ENCODE results near the gene GRID2. TPM values are rescaled to one million over a fixed set of nuclear protein-coding genes. Genes with fewer than 3 reads are reported as not detected.

GRID2 gene
- total and polyA plus RNA-seq, 2 of the 4 experiments (the other 2 are of a cell fraction), result under 0.01 TPM; not detected in 1

GRCh38 chr4:93199492-93199891, 895.7 kb downstream of the GRID2 start:
- H3K79me1 ChIP-seq (ENCODE audit: low read depth in 1 of 2, low read length in 2 of 2), result no peaks in the 10 kb centered on the region
- H3K23ac ChIP-seq (ENCODE audit: low read depth, low read length), result no peak overlapping the region
- no peaks in the 10 kb centered on the region for H3K4me1 ChIP-seq (ENCODE audit: control insufficient read depth, insufficient read depth, low read length)
- no CpG with 5 or more reads among the region's 2 CpGs for WGBS, 2 experiments (ENCODE audit: extremely low coverage in 2 of 2, insufficient read length in 1 of 2)
- no peak overlapping the region for H2AFZ ChIP-seq (replicated peaks; ENCODE audit: low read length, poor library complexity)
- H3K4me2 ChIP-seq (ENCODE audit: low read depth, low read length), result no peak overlapping the region
- no peaks in the 10 kb centered on the region; the same call in 1 of the 2 replicates for H3K9me1 ChIP-seq (ENCODE audit: insufficient read depth, low read length)
- CTCF ChIA-PET, result interaction anchor here (0.6 to 1.1 kb wide), 5 partner anchors 40 to 1156 kb away, joined by 3 to 4 read pairs (median 3); no protein-coding TSS in a partner anchor
- no peak overlapping the region for H4K5ac ChIP-seq (ENCODE audit: low read depth, low read length)
- no peak overlapping the region for H2AK9ac ChIP-seq (replicated peaks; ENCODE audit: low read depth, low read length, poor library complexity)
- no TSS peak for BruUV-seq (replicated peaks)
- no peaks in the 10 kb centered on the region for H3K36me3 ChIP-seq (ENCODE audit: control insufficient read depth, insufficient read depth, low read length)
- H3K14ac ChIP-seq (replicated peaks; ENCODE audit: low read depth, low read length), result no peak overlapping the region
- H3K18ac ChIP-seq (ENCODE audit: low read depth, low read length), result no peak overlapping the region
- no peaks in the 10 kb centered on the region for H3K9me3 ChIP-seq (ENCODE audit: control insufficient read depth, insufficient read depth, low read length)
- dilution Hi-C loops (cut with HindIII; ENCODE audit: low sequenced_read_pairs, unreplicated experiment) (no loop called here), in situ Hi-C loops (cut with MboI; ENCODE audit: low sequenced_read_pairs) (no loop called here), intact Hi-C loops (cut with micrococcal nuclease) (loop anchor here (1.0 kb wide), 2 partner anchors 565 to 812 kb away; no protein-coding TSS in a partner anchor)
- no peak overlapping the region for H3K4me3 ChIP-seq (ENCODE audit: insufficient read depth, low read depth, low read length)
- no peak overlapping the region for H3K56ac ChIP-seq (ENCODE audit: extremely low read depth, insufficient read depth, low read length)
- no peak overlapping the region for H2AK5ac ChIP-seq (ENCODE audit: low read depth, low read length)
- DNase-seq, result peak; percentile 29
- no peak overlapping the region for H2BK120ac ChIP-seq (ENCODE audit: low read depth, low read length)
- H3K27ac ChIP-seq (ENCODE audit: insufficient read depth, low read length), result no peak overlapping the region
- H4K91ac ChIP-seq (ENCODE audit: insufficient read depth, low read depth, low read length), result no peak overlapping the region
- H3K9ac ChIP-seq (ENCODE audit: low read depth, low read length), result no peak overlapping the region
- POLR2A ChIA-PET (ENCODE audit: unreplicated experiment), result no interaction called here
- H3K4ac ChIP-seq (ENCODE audit: low read depth, low read length), result no peak overlapping the region
- H2BK20ac ChIP-seq (ENCODE audit: low read depth, low read length), result no peak overlapping the region
- H4K20me1 ChIP-seq (ENCODE audit: insufficient read depth, low read length), result no peaks in the 10 kb centered on the region
- H2BK5ac ChIP-seq (ENCODE audit: low read depth, low read length, poor library complexity, severe bottlenecking), result no peak overlapping the region
- H3K27me3 ChIP-seq (ENCODE audit: control insufficient read depth, insufficient read depth, low read length), result no peaks in the 10 kb centered on the region; the same call in 1 of the 2 replicates
- H4K8ac ChIP-seq (ENCODE audit: low read depth in 2 of 2, low read length in 2 of 2), result no peak overlapping the region
- ATAC-seq (ENCODE audit: low read depth), result peak; percentile 89
- TF ChIP-seq FOS (IDR thresholded peaks at IDR 0.05; ENCODE audit: low read depth, low read length) (no peak), RAD21 (IDR thresholded peaks at IDR 0.05; ENCODE audit: low read length) (peak; percentile 58), MXI1 (IDR thresholded peaks at IDR 0.05; ENCODE audit: borderline replicate concordance, low read depth, low read length) (no peak), RCOR1 (IDR thresholded peaks at IDR 0.05; ENCODE audit: insufficient replicate concordance, low read length) (no peak), SMC3 (IDR thresholded peaks at IDR 0.05; ENCODE audit: low read depth, low read length) (peak; percentile 57), NFE2L2 (IDR thresholded peaks at IDR 0.05; ENCODE audit: low read depth, low read length) (no peak), POLR2A (IDR thresholded peaks at IDR 0.05; ENCODE audit: low read depth, low read length) (no peak), RFX5 (IDR thresholded peaks at IDR 0.05; ENCODE audit: low read depth, low read length) (no peak), CTCF (conservative IDR thresholded peaks at IDR 0.05; ENCODE audit: low read depth, low read length) (peak; percentile 55)
- TF ChIP-seq, protein P1, sequence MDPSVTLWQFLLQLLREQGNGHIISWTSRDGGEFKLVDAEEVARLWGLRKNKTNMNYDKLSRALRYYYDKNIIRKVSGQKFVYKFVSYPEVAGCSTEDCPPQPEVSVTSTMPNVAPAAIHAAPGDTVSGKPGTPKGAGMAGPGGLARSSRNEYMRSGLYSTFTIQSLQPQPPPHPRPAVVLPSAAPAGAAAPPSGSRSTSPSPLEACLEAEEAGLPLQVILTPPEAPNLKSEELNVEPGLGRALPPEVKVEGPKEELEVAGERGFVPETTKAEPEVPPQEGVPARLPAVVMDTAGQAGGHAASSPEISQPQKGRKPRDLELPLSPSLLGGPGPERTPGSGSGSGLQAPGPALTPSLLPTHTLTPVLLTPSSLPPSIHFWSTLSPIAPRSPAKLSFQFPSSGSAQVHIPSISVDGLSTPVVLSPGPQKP (IDR thresholded peaks at IDR 0.05; ENCODE audit: borderline replicate concordance, low read depth, low read length), result no peak
- no peak overlapping the region for H2BK15ac ChIP-seq (ENCODE audit: low read depth, low read length)
